ENCODE data around the gene AFAP1L2. TPM values are rescaled to one million over a fixed set of nuclear protein-coding genes. Genes with fewer than 3 reads are reported as not detected.

The AFAP1L2 gene
- total RNA-seq, 1 donor from 2014 or later: 4.8 TPM

- Mint-ChIP-seq H3K36me3 (peaks cover 18% of the 10 kb centered on the region), H3K4me1 (peaks cover 19% of the 10 kb centered on the region), H3K27me3 (ENCODE audit: insufficient read depth, low read depth) (peaks cover 17% of the 10 kb centered on the region), H3K4me3 (no peak overlapping the region), H3K9me3 (peaks cover 2% of the 10 kb centered on the region), H3K27ac (no peak overlapping the region)
- TF ChIP-seq CTCF (IDR thresholded peaks at IDR 0.05) (no peak), EZH2phosphoT487 (IDR thresholded peaks at IDR 0.05) (no peak), EZH2 (IDR thresholded peaks at IDR 0.05) (no peak)
- H3K4me3 ChIP-seq: no peak overlapping the region
- peaks cover 4% of the 10 kb centered on the region for H3K4me1 ChIP-seq
- H3K9ac ChIP-seq: no peak overlapping the region
- no peaks in the 10 kb centered on the region for H3K27me3 ChIP-seq
- DNase-seq (ENCODE audit: low spot score): no peak
- no peaks in the 10 kb centered on the region for H3K9me3 ChIP-seq (ENCODE audit: low read depth)
- H3K4me2 ChIP-seq: no peak overlapping the region
- H3K79me2 ChIP-seq (ENCODE audit: low read depth): no peaks in the 10 kb centered on the region
- no peaks in the 10 kb centered on the region for H4K20me1 ChIP-seq (ENCODE audit: low read depth)
- H3F3A ChIP-seq (ENCODE audit: low read depth): peaks cover 7% of the 10 kb centered on the region
- no peak overlapping the region for H3K27ac ChIP-seq
- H3K36me3 ChIP-seq: no peaks in the 10 kb centered on the region
- no peak overlapping the region for H2AFZ ChIP-seq (replicated peaks)
These were observed 102.2 kb downstream of the AFAP1L2 start for GRCh38 chr10:114301951-114302710.

GRCh38 chr10:114301177-114301576, 103.1 kb downstream of the AFAP1L2 start:
- H3K9me3 ChIP-seq (ENCODE audit: low read depth): no peaks in the 10 kb centered on the region
- H3K27ac ChIP-seq: no peak overlapping the region
- H3K4me1 Mint-ChIP-seq: peaks cover 12% of the 10 kb centered on the region
- H3K4me2 ChIP-seq: no peak overlapping the region
- H3K79me2 ChIP-seq (ENCODE audit: low read depth): no peaks in the 10 kb centered on the region
- H3K9me3 Mint-ChIP-seq: peaks cover 6% of the 10 kb centered on the region
- no peak for DNase-seq (ENCODE audit: low spot score)
- no peak overlapping the region for H2AFZ ChIP-seq (replicated peaks)
- no peak overlapping the region for H3K4me3 ChIP-seq
- H3K36me3 Mint-ChIP-seq: peaks cover 22% of the 10 kb centered on the region
- no peak overlapping the region for H3K9ac ChIP-seq
- H3K27me3 Mint-ChIP-seq (ENCODE audit: insufficient read depth, low read depth): peaks cover 17% of the 10 kb centered on the region
- peaks cover 7% of the 10 kb centered on the region for H3F3A ChIP-seq (ENCODE audit: low read depth)
- H3K27ac Mint-ChIP-seq: peak overlapping the region; percentile 8
- H3K4me1 ChIP-seq: peaks cover 4% of the 10 kb centered on the region
- no peaks in the 10 kb centered on the region for H3K36me3 ChIP-seq
- no peak for TF ChIP-seq EZH2 (IDR thresholded peaks at IDR 0.05)
- TF ChIP-seq EZH2phosphoT487 (IDR thresholded peaks at IDR 0.05): no peak
- no peak for TF ChIP-seq CTCF (IDR thresholded peaks at IDR 0.05)
- no peak overlapping the region for H3K4me3 Mint-ChIP-seq
- H3K27me3 ChIP-seq: no peaks in the 10 kb centered on the region
- no peaks in the 10 kb centered on the region for H4K20me1 ChIP-seq (ENCODE audit: low read depth)

GRCh38 chr10:114300036-114300645, 104.2 kb downstream of the AFAP1L2 start:
- H3K27ac Mint-ChIP-seq: no peak overlapping the region
- no peak overlapping the region for H3K27ac ChIP-seq
- H3K9ac ChIP-seq: no peak overlapping the region
- peaks cover 7% of the 10 kb centered on the region for H3F3A ChIP-seq (ENCODE audit: low read depth)
- peaks cover 9% of the 10 kb centered on the region for H3K9me3 ChIP-seq (ENCODE audit: low read depth)
- peaks cover 9% of the 10 kb centered on the region for H3K36me3 ChIP-seq
- TF ChIP-seq EZH2phosphoT487 (IDR thresholded peaks at IDR 0.05) (no peak), CTCF (IDR thresholded peaks at IDR 0.05) (no peak), EZH2 (IDR thresholded peaks at IDR 0.05) (no peak)
- no peak overlapping the region for H2AFZ ChIP-seq (replicated peaks)
- no peak overlapping the region for H3K4me3 ChIP-seq
- H3K27me3 Mint-ChIP-seq (ENCODE audit: insufficient read depth, low read depth): peaks cover 17% of the 10 kb centered on the region
- H3K4me1 ChIP-seq: peaks cover 4% of the 10 kb centered on the region
- H4K20me1 ChIP-seq (ENCODE audit: low read depth): no peaks in the 10 kb centered on the region
- H3K4me2 ChIP-seq: no peak overlapping the region
- H3K27me3 ChIP-seq: no peaks in the 10 kb centered on the region
- no peak for DNase-seq (ENCODE audit: low spot score)
- H3K4me3 Mint-ChIP-seq: no peak overlapping the region
- H3K9me3 Mint-ChIP-seq: peaks cover 16% of the 10 kb centered on the region
- peaks cover 12% of the 10 kb centered on the region for H3K4me1 Mint-ChIP-seq
- peaks cover 32% of the 10 kb centered on the region for H3K36me3 Mint-ChIP-seq
- H3K79me2 ChIP-seq (ENCODE audit: low read depth): no peaks in the 10 kb centered on the region

All from neural progenitor cell (in vitro differentiated cells).